Measurements from ENCODE around the gene ANK3.

DNA sequence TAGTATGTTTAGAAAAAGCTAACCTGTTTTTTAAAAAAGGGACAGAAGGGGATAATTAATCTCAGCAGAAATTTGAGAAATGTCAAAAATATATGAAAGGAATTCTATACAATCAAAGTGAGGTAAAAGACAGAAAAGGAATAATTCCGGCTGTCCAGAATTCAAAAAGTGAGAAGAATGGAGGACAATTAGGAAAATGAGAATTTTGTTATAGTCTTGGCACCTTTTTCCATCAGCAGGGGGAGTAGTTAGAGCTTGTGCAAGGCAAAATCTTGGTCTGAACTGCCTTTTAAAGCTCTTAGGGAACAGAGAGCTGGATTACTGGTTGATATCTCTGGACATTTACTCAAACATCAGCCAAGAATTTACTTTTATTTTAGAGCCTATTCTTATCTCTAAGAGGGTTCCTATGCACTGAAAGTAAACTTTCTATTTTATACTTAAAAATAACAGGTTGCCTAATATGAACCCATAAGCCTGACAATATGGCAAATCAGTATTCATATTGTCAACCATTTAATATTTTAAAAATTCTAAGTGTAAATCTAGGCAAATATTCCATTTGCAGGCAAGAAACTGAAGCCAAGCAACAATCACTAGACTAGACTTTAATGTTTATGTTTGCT lies 185.6 kb downstream of the ANK3 start:
- TF ChIP-seq, protein P1, sequence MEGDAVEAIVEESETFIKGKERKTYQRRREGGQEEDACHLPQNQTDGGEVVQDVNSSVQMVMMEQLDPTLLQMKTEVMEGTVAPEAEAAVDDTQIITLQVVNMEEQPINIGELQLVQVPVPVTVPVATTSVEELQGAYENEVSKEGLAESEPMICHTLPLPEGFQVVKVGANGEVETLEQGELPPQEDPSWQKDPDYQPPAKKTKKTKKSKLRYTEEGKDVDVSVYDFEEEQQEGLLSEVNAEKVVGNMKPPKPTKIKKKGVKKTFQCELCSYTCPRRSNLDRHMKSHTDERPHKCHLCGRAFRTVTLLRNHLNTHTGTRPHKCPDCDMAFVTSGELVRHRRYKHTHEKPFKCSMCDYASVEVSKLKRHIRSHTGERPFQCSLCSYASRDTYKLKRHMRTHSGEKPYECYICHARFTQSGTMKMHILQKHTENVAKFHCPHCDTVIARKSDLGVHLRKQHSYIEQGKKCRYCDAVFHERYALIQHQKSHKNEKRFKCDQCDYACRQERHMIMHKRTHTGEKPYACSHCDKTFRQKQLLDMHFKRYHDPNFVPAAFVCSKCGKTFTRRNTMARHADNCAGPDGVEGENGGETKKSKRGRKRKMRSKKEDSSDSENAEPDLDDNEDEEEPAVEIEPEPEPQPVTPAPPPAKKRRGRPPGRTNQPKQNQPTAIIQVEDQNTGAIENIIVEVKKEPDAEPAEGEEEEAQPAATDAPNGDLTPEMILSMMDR (IDR thresholded peaks at IDR 0.05 in 4 of 5, conservative IDR thresholded peaks at IDR 0.05 in 1 of 5) = peak in 3 of 5 experiments; percentile 10 to 42 (median 27)
- no peak for TF ChIP-seq POLR2A (IDR thresholded peaks at IDR 0.05)
